HT-29 (cell line): ENCODE results near the gene NCOA4. TPM values are rescaled to one million over a fixed set of nuclear protein-coding genes. Genes with fewer than 3 reads are reported as not detected.
A peak's percentile ranks its signal among the peaks of the same experiment; 100 is the strongest.
"Not testable (repeated sequence)": the region's sequence is repeated elsewhere in the genome, so short reads cannot be mapped to it uniquely, and the experiment has no call there.

Experiments
- DNase-seq: peaks from one replicate; pipeline ENCODE4 v3.0.0-alpha.2; 2015; ENCODE audit warnings: low spot score
- total RNA-seq: library from RNA; depleted of rRNA; stranded (reverse); fragments of >200 nt; shearing (Covaris generic); gene quantifications from 2 replicates; pipeline ENCODE4 v1.2.3, GENCODE V29; 2014; rRNA removed

NCOA4 gene
- 41.0 and 51.7 TPM in 2 replicates for total RNA-seq

GRCh38 chr10:46030091-46030937, at the start of gene NCOA4:
Gene NCOA4 (minus strand): TSS chr10:46030623. CDS start chr10:46016680, 13,943 bp downstream.
- DNase-seq: peak; percentile 98

DNA sequence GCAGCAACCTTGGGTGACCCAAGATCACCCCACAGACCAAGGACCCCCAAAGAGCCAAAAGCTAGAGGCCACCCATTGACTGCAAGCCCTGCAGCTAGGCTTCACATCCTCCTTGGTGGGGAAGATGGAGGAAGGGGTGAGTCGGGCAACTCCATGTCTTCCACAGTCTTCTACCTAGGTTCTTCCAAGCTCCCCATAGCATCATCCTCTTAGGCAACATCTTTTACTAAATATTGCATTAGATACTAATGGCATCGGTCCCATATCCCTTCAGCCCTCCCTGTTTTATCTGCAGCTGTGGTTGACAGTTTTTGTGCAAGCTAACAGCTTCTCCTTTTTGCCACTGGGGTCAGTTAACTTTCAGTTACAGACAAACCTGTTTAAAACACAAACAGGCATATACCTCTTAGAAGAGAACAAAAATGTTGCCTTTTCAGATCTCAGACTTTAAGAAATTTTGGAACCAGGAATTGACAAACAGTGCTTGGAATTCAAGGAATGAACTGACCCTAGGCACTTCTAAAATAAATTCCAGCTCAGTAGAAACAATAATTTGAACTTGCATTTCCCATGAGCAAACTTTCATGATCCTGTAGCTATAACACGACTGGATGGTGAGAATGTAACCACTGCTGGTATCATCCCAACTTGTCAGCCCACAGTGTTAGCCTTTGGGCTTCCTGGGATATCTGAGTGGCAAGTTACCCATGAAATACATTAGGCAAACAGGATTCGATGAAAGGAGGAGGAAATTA, 49.6 kb upstream of the NCOA4 start:
- DNase-seq: no peak

DNA sequence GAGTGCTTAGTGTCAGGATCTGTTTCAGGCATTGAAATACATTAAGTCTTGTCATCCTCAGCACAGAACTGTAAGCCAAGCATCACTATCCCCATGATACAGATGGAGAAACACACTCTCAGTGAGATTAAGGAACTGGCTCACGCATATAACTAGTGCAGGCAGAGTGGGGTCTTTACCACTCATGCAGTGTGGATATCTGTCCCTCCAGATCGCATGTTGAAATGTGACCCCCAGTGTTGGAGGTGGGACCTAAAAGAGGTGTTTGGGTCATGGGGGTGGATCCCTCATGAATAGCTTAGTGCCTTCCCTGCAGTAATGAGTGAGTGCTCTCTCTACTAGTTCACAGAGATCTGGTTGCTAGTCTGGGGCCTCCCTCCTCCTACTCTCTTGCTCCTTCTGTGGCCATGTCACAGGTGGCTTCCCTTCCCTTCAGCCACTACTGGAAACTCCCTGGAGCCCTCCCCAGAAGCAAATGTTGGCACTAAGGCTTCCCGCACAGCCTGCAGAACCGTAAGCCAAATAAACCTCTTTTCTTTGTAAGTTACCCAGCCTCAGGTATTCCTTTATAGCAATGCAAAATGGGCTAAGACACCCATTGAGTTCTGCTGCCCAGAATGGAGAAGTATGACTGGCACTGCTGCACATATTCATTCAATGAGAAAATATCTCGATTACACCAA, 47.4 kb upstream of the NCOA4 start:
- no peak for DNase-seq

DNA sequence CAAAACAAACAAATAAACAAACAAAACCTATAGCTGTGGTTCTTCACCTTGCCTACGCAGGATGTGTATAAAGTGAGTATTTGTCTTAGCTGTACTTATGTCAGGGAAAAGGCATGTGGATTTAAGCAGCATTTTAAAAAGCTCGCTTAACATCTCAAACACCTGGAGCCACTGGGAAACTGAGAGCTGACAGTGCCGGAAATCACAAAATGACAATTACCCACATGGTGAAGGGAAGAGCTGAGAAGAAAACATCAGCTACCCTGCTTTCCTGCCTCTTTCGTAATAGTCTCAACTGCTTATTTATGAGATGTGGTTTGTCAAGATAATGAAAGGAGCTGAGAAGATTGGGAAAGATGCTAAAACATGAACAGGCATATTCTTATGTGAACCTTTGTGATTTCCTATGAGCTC, 46.7 kb upstream of the NCOA4 start:
- DNase-seq: no peak

DNA sequence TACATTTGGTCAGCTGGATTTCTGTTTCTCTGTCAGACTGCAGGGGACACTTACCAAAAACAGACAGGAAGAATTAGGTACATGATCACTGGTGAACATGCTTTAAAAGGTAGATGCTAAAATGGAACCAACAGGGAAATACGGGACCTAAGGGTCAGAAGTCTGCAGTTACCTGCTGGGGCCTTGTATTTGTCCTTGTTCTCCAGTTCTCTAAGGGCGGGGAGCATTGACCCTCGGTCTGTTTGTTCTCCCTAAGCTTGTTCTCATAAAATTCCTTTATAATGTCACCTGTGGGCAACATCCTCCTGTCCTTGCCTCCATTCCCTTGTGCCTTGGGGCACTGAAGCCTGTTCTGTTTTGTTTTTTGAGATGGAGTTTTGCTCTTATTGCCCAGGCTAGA, 45.4 kb upstream of the NCOA4 start:
- DNase-seq: no peak

- DNase-seq: no peak
These were observed 43.9 kb upstream of the NCOA4 start for GRCh38 chr10:46074196-46074946.

GRCh38 chr10:46073564-46073963, 43.1 kb upstream of the NCOA4 start:
- no peak for DNase-seq

- no peak for DNase-seq
These were observed 40.3 kb upstream of the NCOA4 start for GRCh38 chr10:46070749-46071148.

- no peak for DNase-seq
These were observed 39.5 kb upstream of the NCOA4 start for GRCh38 chr10:46069771-46070463.

DNA sequence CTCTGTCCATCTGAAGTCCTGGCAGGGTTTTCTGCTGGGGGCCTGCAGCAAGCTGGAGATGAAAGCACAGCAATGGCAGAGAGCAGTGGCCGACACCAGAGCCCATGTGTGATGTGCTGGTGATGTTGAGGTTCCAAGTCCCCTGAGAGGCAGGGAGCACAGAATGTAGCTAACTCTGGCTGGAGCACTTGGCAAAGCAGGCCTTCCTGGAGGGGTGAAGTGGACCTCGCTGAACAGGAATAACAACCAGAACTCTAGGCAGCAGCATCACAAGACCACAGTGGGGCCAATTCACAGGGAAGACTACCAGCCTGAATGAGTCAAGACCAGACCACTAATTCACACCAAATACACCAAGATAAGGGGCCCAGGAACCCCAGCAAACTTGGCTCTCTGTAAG, 38.5 kb upstream of the NCOA4 start:
- DNase-seq: no peak

GRCh38 chr10:46068117-46068516, 37.7 kb upstream of the NCOA4 start:
- DNase-seq: no peak

DNA sequence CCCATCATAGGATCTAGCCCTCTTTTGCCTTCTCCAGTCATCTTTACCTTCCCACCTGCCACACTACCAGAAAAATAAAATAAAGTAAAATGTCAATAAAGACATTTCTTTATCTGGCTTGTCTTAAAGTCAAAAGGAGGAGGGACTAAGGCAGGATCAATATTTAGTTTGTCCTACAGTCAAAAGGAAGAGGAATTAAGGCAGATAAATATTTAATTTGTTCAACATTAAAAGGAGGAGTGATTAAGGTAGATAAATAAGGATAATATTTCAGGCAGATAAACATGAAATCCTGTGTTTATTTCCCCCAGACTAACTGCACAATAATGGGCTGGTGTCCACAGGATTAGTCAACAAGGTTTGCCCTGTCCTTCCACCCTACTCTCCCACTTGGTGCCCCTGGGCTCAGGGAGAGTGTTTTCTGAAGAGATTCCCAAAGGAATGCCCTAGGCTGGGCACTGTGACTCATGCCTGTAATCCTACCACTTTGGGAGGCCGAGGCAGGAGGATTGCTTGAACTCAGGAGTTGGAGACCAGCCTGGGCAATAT, 33.9 kb upstream of the NCOA4 start:
- no peak for DNase-seq

- DNase-seq: no peak
These were observed 32.5 kb upstream of the NCOA4 start for GRCh38 chr10:46062723-46063428.

- DNase-seq: no peak
These were observed 30.3 kb upstream of the NCOA4 start for GRCh38 chr10:46060706-46061105.

- DNase-seq: not testable (repeated sequence)
These were observed 27.5 kb upstream of the NCOA4 start for GRCh38 chr10:46057927-46058326.

- DNase-seq: no peak
These were observed 26.6 kb upstream of the NCOA4 start for GRCh38 chr10:46057038-46057437.

DNA sequence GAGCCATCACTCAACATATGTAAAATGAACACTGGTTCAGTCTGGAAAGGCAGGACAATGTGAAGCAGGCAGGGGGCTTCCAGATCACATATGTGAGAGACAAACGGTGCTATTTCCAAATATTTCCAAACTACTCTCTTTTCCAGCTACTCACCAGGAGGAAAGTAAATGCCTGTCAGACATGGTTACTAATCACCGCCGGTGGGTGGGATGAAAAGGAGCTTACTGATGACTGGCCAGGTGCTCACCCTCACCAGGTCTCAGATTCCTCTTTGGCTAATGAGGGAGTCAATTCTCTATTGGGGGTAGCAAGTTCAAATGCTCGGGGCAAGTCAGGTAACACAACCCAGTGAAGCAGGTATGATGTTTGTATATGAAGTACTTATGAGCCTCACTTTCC, 25.3 kb upstream of the NCOA4 start:
- no peak for DNase-seq

GRCh38 chr10:46053534-46054434, 23.4 kb upstream of the NCOA4 start:
- no peak for DNase-seq
